ENCODE data around the gene MDH2.
"Not testable (repeated sequence)": the region's sequence is repeated elsewhere in the genome, so short reads cannot be mapped to it uniquely, and the experiment has no call there.

MDH2 gene

GRCh38 chr7:76072243-76073148 is 24.6 kb downstream of the MDH2 start:
- no peak for DNase-seq

GRCh38 chr7:76073335-76073990 is 25.6 kb downstream of the MDH2 start:
- no peak for DNase-seq

DNA sequence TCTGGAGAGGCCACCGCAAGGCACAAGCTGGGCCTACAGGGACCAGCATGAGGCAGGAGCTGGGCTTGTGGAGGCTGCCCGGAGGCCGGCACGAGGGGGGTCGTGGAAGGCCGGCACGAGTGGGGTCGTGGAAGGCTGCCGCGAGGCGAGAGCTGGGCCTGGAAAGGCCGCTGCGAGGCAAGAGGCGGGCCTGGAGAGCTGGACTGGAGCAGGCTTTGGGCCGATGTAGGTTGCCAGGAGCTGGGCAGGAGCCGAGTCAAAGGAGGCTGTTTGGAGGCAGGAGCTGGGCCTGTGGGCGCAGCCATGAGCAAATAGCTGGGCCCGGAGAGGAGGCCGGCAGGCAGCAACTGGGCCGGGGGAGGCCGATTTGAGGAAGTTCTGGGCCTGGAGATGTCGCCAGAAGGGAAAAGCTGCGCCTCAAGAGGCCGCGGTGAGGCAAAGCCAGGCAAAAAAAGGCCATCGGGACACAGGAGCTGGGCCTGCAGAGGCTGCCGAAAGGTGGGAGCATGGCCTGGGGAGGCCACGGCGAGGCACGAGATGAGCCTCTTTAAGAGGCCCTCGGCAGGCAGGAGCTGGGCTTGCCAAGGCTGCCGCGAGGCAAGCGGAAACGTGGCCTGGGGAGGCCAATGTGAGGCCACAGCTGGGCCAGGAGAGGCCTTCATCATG is 26.5 kb downstream of the MDH2 start:
- DNase-seq = no peak

DNA sequence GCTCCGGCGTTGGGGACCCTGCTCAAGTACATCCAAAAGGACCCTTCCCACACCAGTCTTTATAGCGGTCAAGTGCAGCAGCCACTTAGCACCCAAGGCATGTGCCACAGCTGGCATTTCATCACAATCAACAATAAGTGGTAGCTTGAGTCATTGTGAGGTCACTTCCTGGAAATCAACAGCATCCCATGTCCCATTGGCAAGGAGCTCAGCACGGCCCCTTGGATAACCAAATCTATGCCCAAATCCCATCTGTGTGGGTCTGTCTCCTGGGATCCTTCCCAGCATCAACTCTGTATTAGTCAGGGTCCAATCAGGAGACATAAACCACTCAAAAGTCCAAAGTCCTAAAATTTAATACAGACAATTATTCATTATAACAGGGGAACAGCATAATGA is 27.1 kb downstream of the MDH2 start:
- no peak for DNase-seq

DNA sequence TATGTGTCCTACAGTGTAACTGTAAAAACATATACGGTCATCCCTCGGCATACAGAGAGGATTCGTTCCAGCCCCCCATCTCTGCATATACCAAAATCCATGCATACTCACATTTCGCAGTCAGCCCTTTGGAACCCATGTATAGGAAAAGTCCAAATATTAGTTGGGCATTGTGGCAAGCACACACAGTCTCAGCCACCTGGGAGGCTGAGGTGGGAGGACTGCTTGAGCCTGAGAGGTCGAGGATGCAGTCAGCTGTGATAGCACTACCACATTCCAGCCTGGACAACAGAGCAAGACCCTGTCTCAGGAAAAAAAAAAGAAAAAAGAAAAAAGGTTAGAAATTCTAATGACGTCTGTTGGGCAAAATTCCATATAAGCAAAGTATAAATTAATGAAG is 29.1 kb downstream of the MDH2 start:
- DNase-seq = no peak

GRCh38 chr7:76077435-76077834 is 29.5 kb downstream of the MDH2 start:
- no peak for DNase-seq

- DNase-seq = no peak
These were observed 32.3 kb downstream of the MDH2 start for GRCh38 chr7:76080204-76080603.

- DNase-seq = not testable (repeated sequence)
These were observed 36.2 kb downstream of the MDH2 start for GRCh38 chr7:76084115-76084514.

DNA sequence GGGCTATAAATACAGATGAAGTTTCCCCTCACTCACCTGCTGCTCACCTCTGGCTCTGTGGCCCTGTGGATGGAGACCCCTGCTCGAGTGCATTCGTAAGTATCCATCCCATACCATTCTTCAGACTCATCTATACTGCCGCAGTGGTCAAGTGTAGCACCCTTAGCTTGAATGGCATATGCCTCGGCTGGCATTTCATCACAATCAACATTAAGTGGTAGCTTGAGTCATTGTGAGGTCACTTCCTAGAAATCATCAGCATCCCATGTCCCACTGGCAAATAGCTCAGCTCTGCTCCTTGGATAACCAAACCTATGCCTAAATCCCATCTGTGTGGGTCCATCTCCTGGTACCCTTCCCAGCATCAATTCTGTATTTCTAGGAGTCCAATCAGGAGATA is 38.2 kb downstream of the MDH2 start:
- no peak for DNase-seq

- not testable (repeated sequence) for DNase-seq
These were observed 39.5 kb downstream of the MDH2 start for GRCh38 chr7:76087362-76087791.

- no peak for DNase-seq
These were observed 42.1 kb downstream of the MDH2 start for GRCh38 chr7:76089865-76090475.

GRCh38 chr7:76091506-76091905 is 43.6 kb downstream of the MDH2 start:
- no peak for DNase-seq

GRCh38 chr7:76093531-76093930 is 45.6 kb downstream of the MDH2 start:
- DNase-seq = not testable (repeated sequence)

- not testable (repeated sequence) for DNase-seq
These were observed 46.4 kb downstream of the MDH2 start for GRCh38 chr7:76094326-76094725.

GRCh38 chr7:76095908-76096307 is 48.0 kb downstream of the MDH2 start:
- DNase-seq = no peak

GRCh38 chr7:76101693-76102437 is 54.0 kb downstream of the MDH2 start:
- DNase-seq = not testable (repeated sequence)

GRCh38 chr7:76103788-76104187 is 55.9 kb downstream of the MDH2 start:
- not testable (repeated sequence) for DNase-seq

DNA sequence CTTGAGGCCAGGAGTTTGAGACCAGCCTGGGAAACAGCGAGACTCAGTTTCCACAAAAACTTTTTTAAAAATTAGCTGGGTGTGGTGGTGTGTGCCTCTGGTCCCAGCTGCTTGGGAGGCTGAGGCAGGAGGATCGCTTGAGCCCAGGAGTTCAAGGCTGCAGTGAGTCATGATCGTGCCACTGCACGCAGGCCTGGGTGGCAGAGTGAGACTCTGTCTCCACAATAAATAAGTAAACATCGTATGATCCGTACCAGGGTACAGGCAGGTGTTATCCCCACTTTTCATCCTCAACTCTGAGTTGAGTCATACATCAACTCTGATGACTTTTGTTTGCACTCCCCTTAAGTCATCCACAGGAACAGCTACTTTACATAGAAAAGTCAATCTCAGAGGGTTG is 58.2 kb downstream of the MDH2 start:
- DNase-seq = not testable (repeated sequence)

DNA sequence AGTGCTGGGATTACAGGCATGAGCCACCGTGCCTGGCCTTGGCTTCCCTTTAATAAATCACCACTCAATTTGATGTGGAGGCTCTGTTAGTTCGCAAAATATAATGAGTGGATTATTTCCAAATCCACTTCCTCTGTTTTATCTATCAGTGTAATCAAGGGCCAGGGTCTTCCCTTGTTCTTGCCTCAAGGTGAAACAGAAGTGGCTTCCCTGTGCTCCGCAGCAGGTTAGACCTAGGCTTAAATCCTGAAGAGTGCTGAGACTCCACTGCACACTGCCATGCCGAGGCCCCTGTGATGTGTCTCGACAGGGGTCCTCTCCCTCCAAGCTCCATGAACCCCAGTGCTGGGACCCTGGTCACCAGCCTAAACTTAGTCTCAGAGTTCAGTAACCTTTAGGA is 59.0 kb downstream of the MDH2 start:
- no peak for DNase-seq

GRCh38 chr7:76108540-76109233 is 60.8 kb downstream of the MDH2 start:
- DNase-seq = no peak

DNA sequence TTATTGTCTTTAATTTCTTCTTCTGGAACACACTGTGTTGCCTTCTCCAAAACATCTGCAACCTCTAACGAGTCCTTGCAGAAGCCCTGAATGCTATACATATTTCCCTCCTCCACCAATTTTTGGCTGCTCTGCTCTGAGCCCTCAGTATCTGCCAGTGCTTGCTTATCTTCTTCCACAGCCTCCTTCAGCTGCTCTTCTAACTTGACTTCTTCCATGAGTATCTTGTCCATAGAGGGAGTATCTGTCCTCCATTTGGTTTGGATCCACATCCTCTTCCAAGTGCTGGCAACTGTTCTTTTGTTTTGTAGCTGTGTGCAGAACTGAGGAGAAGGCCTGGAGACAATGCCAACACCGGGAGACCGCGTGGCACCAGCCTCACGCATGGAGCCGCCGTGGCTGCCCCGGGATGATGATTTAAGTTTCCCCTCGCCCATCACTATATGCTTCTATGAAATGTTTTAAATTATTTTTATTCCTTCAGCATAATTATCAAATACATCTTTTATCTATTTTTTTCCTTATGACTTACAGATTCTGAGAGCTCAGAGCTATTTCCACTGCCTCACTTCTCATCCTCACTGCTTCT is 65.2 kb downstream of the MDH2 start:
- DNase-seq = not testable (repeated sequence)

All from cortex of kidney (tissue), 1 donor.